Rectal smooth muscle tissue (tissue), 1 donor: ENCODE data around the gene ARPP21.

Source experiments
- H3K27ac ChIP-seq: one replicate; pipeline ENCODE4 v1.7.0; 2013; ENCODE audit warnings: low read depth, low read length, inconsistent platforms
- H3K27me3 ChIP-seq: one replicate; pipeline ENCODE4 v1.7.0; 2013; ENCODE audit warnings: low read length; ENCODE audit not compliant: control insufficient read depth, insufficient read depth
- H3K36me3 ChIP-seq: one replicate; pipeline ENCODE4 v1.7.0; 2013; ENCODE audit warnings: low read length; ENCODE audit not compliant: control insufficient read depth, insufficient read depth
- H3K4me1 ChIP-seq: one replicate; pipeline ENCODE4 v1.7.0; 2013; ENCODE audit warnings: low read length; ENCODE audit not compliant: control insufficient read depth, insufficient read depth
- H3K4me3 ChIP-seq: one replicate; pipeline ENCODE4 v1.7.0; 2013; ENCODE audit warnings: low read length
- H3K9ac ChIP-seq: one replicate; pipeline ENCODE4 v1.7.0; 2013; ENCODE audit warnings: low read length

The ARPP21 gene

GRCh38 chr3:35633332-35634124, 5.8 kb upstream of the ARPP21 start:
- H3K9ac ChIP-seq, result no peak overlapping the region
- no peaks in the 10 kb centered on the region for H3K27me3 ChIP-seq
- no peaks in the 10 kb centered on the region for H3K4me1 ChIP-seq
- no peaks in the 10 kb centered on the region for H3K36me3 ChIP-seq
- no peak overlapping the region for H3K27ac ChIP-seq
- H3K4me3 ChIP-seq, result no peak overlapping the region

GRCh38 chr3:35635407-35635806, 3.9 kb upstream of the ARPP21 start:
- H3K9ac ChIP-seq, result no peak overlapping the region
- H3K27ac ChIP-seq, result no peak overlapping the region
- H3K4me1 ChIP-seq, result peaks cover 2% of the 10 kb centered on the region
- H3K36me3 ChIP-seq, result no peaks in the 10 kb centered on the region
- peaks cover 7% of the 10 kb centered on the region for H3K27me3 ChIP-seq
- H3K4me3 ChIP-seq, result no peak overlapping the region

- Histone ChIP-seq H3K9ac (no peak overlapping the region), H3K27ac (no peak overlapping the region), H3K27me3 (peaks cover 7% of the 10 kb centered on the region), H3K4me1 (peaks cover 2% of the 10 kb centered on the region), H3K4me3 (no peak overlapping the region), H3K36me3 (no peaks in the 10 kb centered on the region)
Measured at GRCh38 chr3:35635926-35636683, 3.2 kb upstream of the ARPP21 start.

GRCh38 chr3:35638251-35638979, 910 bp upstream of the ARPP21 start:
- Histone ChIP-seq H3K4me3 (no peak overlapping the region), H3K4me1 (peaks cover 2% of the 10 kb centered on the region), H3K9ac (no peak overlapping the region), H3K27me3 (peaks cover 7% of the 10 kb centered on the region), H3K36me3 (no peaks in the 10 kb centered on the region), H3K27ac (no peak overlapping the region)

GRCh38 chr3:35638980-35639253, 408 bp upstream of the ARPP21 start:
- peaks cover 7% of the 10 kb centered on the region for H3K27me3 ChIP-seq
- no peaks in the 10 kb centered on the region for H3K36me3 ChIP-seq
- H3K9ac ChIP-seq, result no peak overlapping the region
- H3K4me1 ChIP-seq, result peaks cover 2% of the 10 kb centered on the region
- no peak overlapping the region for H3K27ac ChIP-seq
- H3K4me3 ChIP-seq, result peak overlapping the region; percentile 58

- Histone ChIP-seq H3K4me3 (no peak overlapping the region), H3K36me3 (no peaks in the 10 kb centered on the region), H3K9ac (no peak overlapping the region), H3K27ac (no peak overlapping the region), H3K27me3 (peaks cover 7% of the 10 kb centered on the region), H3K4me1 (peaks cover 2% of the 10 kb centered on the region)
Measured at GRCh38 chr3:35640190-35641165, 1.2 kb downstream of the ARPP21 start.

GRCh38 chr3:35641331-35641730, 2.0 kb downstream of the ARPP21 start:
- Histone ChIP-seq H3K9ac (no peak overlapping the region), H3K27me3 (peaks cover 7% of the 10 kb centered on the region), H3K4me3 (no peak overlapping the region), H3K4me1 (peaks cover 2% of the 10 kb centered on the region), H3K27ac (no peak overlapping the region), H3K36me3 (no peaks in the 10 kb centered on the region)

GRCh38 chr3:35641920-35642527, 2.7 kb downstream of the ARPP21 start:
- Histone ChIP-seq H3K9ac (no peak overlapping the region), H3K36me3 (no peaks in the 10 kb centered on the region), H3K4me1 (peaks cover 2% of the 10 kb centered on the region), H3K4me3 (no peak overlapping the region), H3K27me3 (peaks cover 7% of the 10 kb centered on the region), H3K27ac (no peak overlapping the region)

- no peak overlapping the region for H3K9ac ChIP-seq
- no peak overlapping the region for H3K4me3 ChIP-seq
- peaks cover 2% of the 10 kb centered on the region for H3K4me1 ChIP-seq
- H3K27ac ChIP-seq, result no peak overlapping the region
- H3K36me3 ChIP-seq, result no peaks in the 10 kb centered on the region
- H3K27me3 ChIP-seq, result peaks cover 7% of the 10 kb centered on the region
Measured at GRCh38 chr3:35643495-35643894, 4.2 kb downstream of the ARPP21 start.

- H3K4me1 ChIP-seq, result peaks cover 2% of the 10 kb centered on the region
- H3K4me3 ChIP-seq, result no peak overlapping the region
- H3K27ac ChIP-seq, result no peak overlapping the region
- no peak overlapping the region for H3K9ac ChIP-seq
- H3K27me3 ChIP-seq, result peaks cover 5% of the 10 kb centered on the region
- no peaks in the 10 kb centered on the region for H3K36me3 ChIP-seq
Measured at GRCh38 chr3:35644451-35644850, 5.1 kb downstream of the ARPP21 start.

GRCh38 chr3:35645189-35645588, 5.9 kb downstream of the ARPP21 start:
- H3K4me3 ChIP-seq, result no peak overlapping the region
- no peak overlapping the region for H3K9ac ChIP-seq
- H3K36me3 ChIP-seq, result no peaks in the 10 kb centered on the region
- no peaks in the 10 kb centered on the region for H3K27me3 ChIP-seq
- no peak overlapping the region for H3K27ac ChIP-seq
- H3K4me1 ChIP-seq, result no peaks in the 10 kb centered on the region
